SK-N-SH (cell line): Measurements from ENCODE around the gene DIAPH1. TPM values are rescaled to one million over a fixed set of nuclear protein-coding genes. Genes with fewer than 3 reads are reported as not detected.

ENCODE experiments used
- CTCF ChIA-PET: fragments of 300-600, 350-600 bp; formaldehyde crosslinking; extraction: SDS; loops from one replicate; lab custom pipeline; 2021; lab: Yijun Ruan, JAX
- POLR2A ChIA-PET: fragments of 350-600 bp; sonication (Branson Sonifier 250); formaldehyde crosslinking; extraction: SDS; loops from one replicate; lab custom pipeline; 2020; ENCODE audit warnings: antibody characterized with exemption, inconsistent platforms; lab: Yijun Ruan, JAX
- DNase-seq: peaks from one replicate; pipeline ENCODE4 v3.0.0; 2012
- H2AFZ ChIP-seq: fragments of 200-600 bp; sonication (generic); 2 replicates; pipeline ENCODE4 v1.8.1; 2016; ENCODE audit warnings: antibody characterized with exemption, mild to moderate bottlenecking, low read depth
- H3F3A ChIP-seq: fragments of 200-600 bp; sonication (generic); replicated peaks from 2 replicates; pipeline ENCODE3; 2016; ENCODE audit warnings: antibody characterized with exemption, mild to moderate bottlenecking; ENCODE audit not compliant: insufficient read depth
- H3K27ac ChIP-seq, 2 experiments: fragments of 200-500 bp in 1 of 2; fragments of 200-600 bp in 1 of 2; sonication (Bioruptor generic) in 1 of 2; sonication (generic), shearing (Covaris generic) in 1 of 2; 2 replicates each; pipeline versions ENCODE4 v1.5.1 to v1.6.1; 2014 to 2016; ENCODE audit warnings: low read depth in 2 of 2, inconsistent platforms in 1 of 2, low read length in 1 of 2, mild to moderate bottlenecking in 1 of 2, mixed read lengths in 1 of 2
- H3K27me3 ChIP-seq: fragments of 200-600 bp; sonication (generic), shearing (Covaris generic); 2 replicates; pipeline ENCODE4 v1.6.1; 2016; ENCODE audit warnings: mixed run types; ENCODE audit not compliant: insufficient read depth
- H3K36me3 ChIP-seq, 2 experiments: fragments of 200-500 bp in 1 of 2; fragments of 200-600 bp in 1 of 2; sonication (Bioruptor generic) in 1 of 2; sonication (generic) in 1 of 2; replicated peaks in 1 of 2; 2 replicates each; pipeline versions ENCODE3 to v1.5.1; 2014 to 2016; ENCODE audit warnings: low read length in 1 of 2, mild to moderate bottlenecking in 1 of 2; ENCODE audit not compliant: insufficient read depth in 2 of 2, control insufficient read depth in 1 of 2
- H3K4me1 ChIP-seq, 2 experiments: fragments of 200-500 bp in 1 of 2; fragments of 200-600 bp in 1 of 2; sonication (Bioruptor generic) in 1 of 2; sonication (generic), shearing (Covaris generic) in 1 of 2; 2 replicates each; pipeline versions ENCODE4 v1.5.1 to v1.6.1; 2014 to 2016; ENCODE audit warnings: low read depth in 1 of 2, low read length in 1 of 2, mixed run types in 1 of 2; ENCODE audit not compliant: insufficient read depth in 2 of 2, control insufficient read depth in 1 of 2
- H3K4me2 ChIP-seq: fragments of 200-600 bp; sonication (generic), shearing (Covaris generic); 2 replicates; pipeline ENCODE4 v1.6.1; 2017; ENCODE audit warnings: mixed run types
- H3K4me3 ChIP-seq, 2 experiments: fragments of 200-500 bp in 1 of 2; fragments of 200-600 bp in 1 of 2; sonication (Bioruptor generic) in 1 of 2; sonication (generic), shearing (Covaris generic) in 1 of 2; 2 replicates each; pipeline versions ENCODE4 v1.5.1 to v1.8.1; 2014 to 2016; ENCODE audit warnings: low read depth in 2 of 2, inconsistent platforms in 1 of 2, low read length in 1 of 2, mild to moderate bottlenecking in 1 of 2, mixed read lengths in 1 of 2, moderate library complexity in 1 of 2
- H3K79me2 ChIP-seq: fragments of 200-600 bp; sonication (generic); 2 replicates; pipeline ENCODE4 v1.8.1; 2017; ENCODE audit warnings: mild to moderate bottlenecking; ENCODE audit not compliant: insufficient read depth
- H3K9ac ChIP-seq: fragments of 200-600 bp; sonication (generic); 2 replicates; pipeline ENCODE4 v1.6.1; 2017; ENCODE audit warnings: mixed run types
- H3K9me2 ChIP-seq: fragments of 200-600 bp; sonication (generic); 2 replicates; pipeline ENCODE4 v1.6.1; 2017; ENCODE audit warnings: mixed run types
- H3K9me3 ChIP-seq: fragments of 200-600 bp; sonication (generic); 2 replicates; pipeline ENCODE4 v1.6.1; 2017; ENCODE audit warnings: mixed run types, mild to moderate bottlenecking, moderate library complexity
- H4K20me1 ChIP-seq: fragments of 200-600 bp; sonication (generic); 2 replicates; pipeline ENCODE4 v1.6.1; 2017; ENCODE audit warnings: mild to moderate bottlenecking, mixed run types; ENCODE audit not compliant: insufficient read depth
- ELF1 ChIP-seq: IDR thresholded peaks from 2 replicates; pipeline ENCODE4 v1.4.0; 2012
- FOXJ3 ChIP-seq: sonication (generic); formaldehyde crosslinking; IDR thresholded peaks from 2 replicates; pipeline ENCODE4 v1.5.1; 2020; ENCODE audit warnings: mild to moderate bottlenecking, missing genetic modification reagents
- FOXM1 ChIP-seq: IDR thresholded peaks from 2 replicates; pipeline ENCODE4 v1.4.0; 2012; ENCODE audit warnings: low read depth, mild to moderate bottlenecking
- GABPA ChIP-seq: IDR thresholded peaks from 2 replicates; pipeline ENCODE4 v1.4.0; 2012; ENCODE audit warnings: low read depth, mild to moderate bottlenecking
- GATA2 ChIP-seq: sonication (generic); formaldehyde crosslinking; IDR thresholded peaks from 2 replicates; pipeline ENCODE4 v1.5.0; 2020; ENCODE audit warnings: mild to moderate bottlenecking, missing genetic modification reagents
- JUND ChIP-seq: IDR thresholded peaks from 2 replicates; pipeline ENCODE4 v1.4.0; 2012
- MEF2A ChIP-seq: IDR thresholded peaks from 2 replicates; pipeline ENCODE4 v1.4.0; 2012; ENCODE audit warnings: low read depth, borderline replicate concordance
- NFIC ChIP-seq: IDR thresholded peaks from 2 replicates; pipeline ENCODE4 v1.4.0; 2012; ENCODE audit warnings: borderline replicate concordance
- RCOR1 ChIP-seq: fragments of 150-350 bp; IDR thresholded peaks from 2 replicates; pipeline ENCODE4 v1.6.1; 2017; ENCODE audit warnings: antibody characterized with exemption, low read length
- RFX5 ChIP-seq: IDR thresholded peaks from 2 replicates; pipeline ENCODE4 v1.6.1; 2012; ENCODE audit warnings: mild to moderate bottlenecking, improper control_type of control experiment, low read length
- RXRA ChIP-seq: IDR thresholded peaks from 2 replicates; pipeline ENCODE4 v1.4.0; 2012; ENCODE audit warnings: low read depth, mild to moderate bottlenecking, borderline replicate concordance
- TAF1 ChIP-seq: IDR thresholded peaks from 2 replicates; pipeline ENCODE4 v1.6.1; 2012; ENCODE audit warnings: low read depth, mild to moderate bottlenecking, low read length, moderate library complexity, borderline replicate concordance
- TEAD4 ChIP-seq: IDR thresholded peaks from 2 replicates; pipeline ENCODE4 v1.4.0; 2012; ENCODE audit warnings: mild to moderate bottlenecking, borderline replicate concordance; ENCODE audit not compliant: insufficient read depth
- WGBS: methylation state at CpG from one replicate; pipeline ENCODE4 v1.1.6; 2017; ENCODE audit warnings: low lambda C conversion rate; 5-methylcytosine and 5-hydroxymethylcytosine counted together
- polyA plus RNA-seq, 3 experiments: library from polyadenylated mRNA; depleted of rRNA; stranded (reverse); fragments of >200 nt; gene quantifications; 2 replicates each; pipeline ENCODE4 v1.2.3, GENCODE V29; 2012
- TF ChIP-seq, protein P1 (sequence below): fragments of 200-600 bp; sonication (generic); IDR thresholded peaks from 2 replicates; pipeline ENCODE4 v1.6.1; 2017; ENCODE audit warnings: antibody characterized with exemption, mild to moderate bottlenecking, moderate library complexity
- TF ChIP-seq, protein P2 (sequence below): IDR thresholded peaks from 2 replicates; pipeline ENCODE4 v1.4.0; 2012; ENCODE audit warnings: low read depth, borderline replicate concordance
- TF ChIP-seq, protein P3 (sequence below): IDR thresholded peaks from 2 replicates; pipeline ENCODE4 v1.4.0; 2012; ENCODE audit warnings: low read depth

The DIAPH1 gene
- polyA plus RNA-seq, 1 of the 3 experiments (the other 2 are of a cell fraction) = 30.4 TPM

DNA sequence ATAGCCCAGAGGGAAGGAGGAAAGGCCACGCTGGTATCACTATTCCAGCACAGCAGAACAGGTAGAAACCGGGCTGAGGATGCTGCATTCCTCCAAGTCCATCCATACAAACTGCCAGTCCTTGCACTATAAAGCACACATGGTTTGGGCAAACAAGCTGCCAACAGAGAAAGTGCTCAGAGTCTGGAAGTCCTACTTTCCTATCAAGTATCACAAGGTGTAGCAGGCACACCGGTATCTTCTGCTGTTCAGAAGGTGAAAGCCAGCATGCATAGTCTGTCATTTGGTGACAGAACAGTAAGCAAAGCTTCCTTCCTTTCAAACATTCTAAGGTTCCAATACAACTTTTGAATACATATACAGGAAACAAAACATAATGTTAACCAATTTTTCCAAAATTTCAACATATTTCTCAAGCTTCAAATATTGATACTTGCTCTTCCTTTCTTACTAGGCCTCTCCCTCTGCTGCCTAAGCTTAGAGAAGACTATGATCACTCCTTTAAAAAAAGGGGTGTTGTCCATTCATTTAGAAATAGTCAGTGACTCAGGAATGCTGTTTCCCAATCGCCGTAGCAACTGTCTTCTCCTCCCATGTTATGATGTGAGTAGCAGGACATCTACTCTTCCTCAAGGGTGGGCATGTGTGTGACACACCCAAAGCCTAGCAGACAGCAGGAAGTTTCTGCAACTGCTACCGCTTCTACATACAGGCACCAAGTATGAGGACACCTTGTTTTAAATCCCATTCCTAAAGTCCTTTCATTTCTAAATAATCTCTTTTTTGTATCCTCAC is 14.7 kb downstream of the DIAPH1 start:
- Histone ChIP-seq H3K9ac (peak overlapping the region; percentile 15; the same call in 1 of the 2 replicates), H2AFZ (no peak overlapping the region)
- POLR2A ChIA-PET = no interaction called here

DNA sequence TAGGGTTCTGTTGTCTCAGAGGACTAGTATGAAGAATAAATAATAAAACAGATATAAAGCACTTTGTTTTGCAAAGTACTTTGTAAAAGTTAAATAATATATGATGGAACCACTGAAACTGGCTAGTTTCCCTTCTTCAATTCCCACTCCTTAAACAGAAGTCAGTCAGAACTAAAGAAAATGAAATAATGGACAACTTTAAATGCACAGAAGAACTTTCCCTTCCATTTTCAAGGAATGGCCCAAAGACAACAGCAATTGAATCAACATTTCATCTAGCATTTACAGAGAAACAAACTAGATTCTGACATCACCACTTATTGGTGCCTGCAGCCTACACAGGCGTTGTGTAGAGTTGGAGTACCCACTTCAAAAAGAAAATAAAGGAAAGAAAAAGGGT is 16.2 kb downstream of the DIAPH1 start:
- Histone ChIP-seq H3K27ac (no peak overlapping the region; a peak in 1 of 4 replicates), H3K4me1 (peaks cover 3 to 8% of the 10 kb centered on the region in 2 experiments; a peak in 2 of 4 replicates), H3K79me2 (peaks cover 91% of the 10 kb centered on the region), H3K9me2 (no peaks in the 10 kb centered on the region), H3K27me3 (no peaks in the 10 kb centered on the region), H3K9me3 (no peaks in the 10 kb centered on the region), H3F3A (peaks cover 20% of the 10 kb centered on the region), H3K9ac (no peak overlapping the region), H3K36me3 (no peaks in the 10 kb centered on the region), H3K4me2 (no peak overlapping the region), H2AFZ (no peak overlapping the region), H4K20me1 (no peaks in the 10 kb centered on the region; the same call in 1 of the 2 replicates), H3K4me3 (no peak overlapping the region)
- DNase-seq = no peak
- POLR2A ChIA-PET = no interaction called here
- CTCF ChIA-PET = interaction anchor here (3.9 to 4.8 kb wide), 2 partner anchors 10 to 16 kb away, joined by 34 to 47 read pairs; partner anchors contain the start of gene DIAPH1
- TF ChIP-seq ELF1 = no peak
- no peak for TF ChIP-seq GABPA
- TF ChIP-seq, protein P1, sequence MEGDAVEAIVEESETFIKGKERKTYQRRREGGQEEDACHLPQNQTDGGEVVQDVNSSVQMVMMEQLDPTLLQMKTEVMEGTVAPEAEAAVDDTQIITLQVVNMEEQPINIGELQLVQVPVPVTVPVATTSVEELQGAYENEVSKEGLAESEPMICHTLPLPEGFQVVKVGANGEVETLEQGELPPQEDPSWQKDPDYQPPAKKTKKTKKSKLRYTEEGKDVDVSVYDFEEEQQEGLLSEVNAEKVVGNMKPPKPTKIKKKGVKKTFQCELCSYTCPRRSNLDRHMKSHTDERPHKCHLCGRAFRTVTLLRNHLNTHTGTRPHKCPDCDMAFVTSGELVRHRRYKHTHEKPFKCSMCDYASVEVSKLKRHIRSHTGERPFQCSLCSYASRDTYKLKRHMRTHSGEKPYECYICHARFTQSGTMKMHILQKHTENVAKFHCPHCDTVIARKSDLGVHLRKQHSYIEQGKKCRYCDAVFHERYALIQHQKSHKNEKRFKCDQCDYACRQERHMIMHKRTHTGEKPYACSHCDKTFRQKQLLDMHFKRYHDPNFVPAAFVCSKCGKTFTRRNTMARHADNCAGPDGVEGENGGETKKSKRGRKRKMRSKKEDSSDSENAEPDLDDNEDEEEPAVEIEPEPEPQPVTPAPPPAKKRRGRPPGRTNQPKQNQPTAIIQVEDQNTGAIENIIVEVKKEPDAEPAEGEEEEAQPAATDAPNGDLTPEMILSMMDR = no peak
- TF ChIP-seq FOXJ3 (CRISPR knock-in tag) = no peak
- no peak for TF ChIP-seq FOXM1
- TF ChIP-seq, protein P2, sequence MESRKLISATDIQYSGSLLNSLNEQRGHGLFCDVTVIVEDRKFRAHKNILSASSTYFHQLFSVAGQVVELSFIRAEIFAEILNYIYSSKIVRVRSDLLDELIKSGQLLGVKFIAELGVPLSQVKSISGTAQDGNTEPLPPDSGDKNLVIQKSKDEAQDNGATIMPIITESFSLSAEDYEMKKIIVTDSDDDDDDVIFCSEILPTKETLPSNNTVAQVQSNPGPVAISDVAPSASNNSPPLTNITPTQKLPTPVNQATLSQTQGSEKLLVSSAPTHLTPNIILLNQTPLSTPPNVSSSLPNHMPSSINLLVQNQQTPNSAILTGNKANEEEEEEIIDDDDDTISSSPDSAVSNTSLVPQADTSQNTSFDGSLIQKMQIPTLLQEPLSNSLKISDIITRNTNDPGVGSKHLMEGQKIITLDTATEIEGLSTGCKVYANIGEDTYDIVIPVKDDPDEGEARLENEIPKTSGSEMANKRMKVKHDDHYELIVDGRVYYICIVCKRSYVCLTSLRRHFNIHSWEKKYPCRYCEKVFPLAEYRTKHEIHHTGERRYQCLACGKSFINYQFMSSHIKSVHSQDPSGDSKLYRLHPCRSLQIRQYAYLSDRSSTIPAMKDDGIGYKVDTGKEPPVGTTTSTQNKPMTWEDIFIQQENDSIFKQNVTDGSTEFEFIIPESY = no peak
- TF ChIP-seq TEAD4 = no peak
- no peak for TF ChIP-seq NFIC
- no peak for TF ChIP-seq GATA2
- no peak for TF ChIP-seq JUND
- TF ChIP-seq, protein P3, sequence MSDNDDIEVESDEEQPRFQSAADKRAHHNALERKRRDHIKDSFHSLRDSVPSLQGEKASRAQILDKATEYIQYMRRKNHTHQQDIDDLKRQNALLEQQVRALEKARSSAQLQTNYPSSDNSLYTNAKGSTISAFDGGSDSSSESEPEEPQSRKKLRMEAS = no peak
- TF ChIP-seq RXRA = no peak
- no peak for TF ChIP-seq MEF2A
- no peak for TF ChIP-seq TAF1
- TF ChIP-seq RFX5 = no peak
- 100% methylated on average over 1 of the region's 1 CpG for WGBS

More for the DNA sequence above, 14.7 kb downstream of the DIAPH1 start:
- H3F3A ChIP-seq = peaks cover 7% of the 10 kb centered on the region
- H3K9me2 ChIP-seq = no peaks in the 10 kb centered on the region
- DNase-seq = no peak
- no peaks in the 10 kb centered on the region; the same call in 1 of the 2 replicates for H4K20me1 ChIP-seq
- H3K4me3 ChIP-seq = no peak overlapping the region
- H3K4me1 ChIP-seq = peaks cover 0 to 8% of the 10 kb centered on the region in 2 experiments; a peak in 2 of 4 replicates
- no peaks in the 10 kb centered on the region for H3K36me3 ChIP-seq
- TF ChIP-seq JUND (0 out of 2 replicates have a peak, but pooled peaks have one; percentile 12), RCOR1 (no peak)
- TF ChIP-seq, all 33 proteins: peak for 1
- Histone ChIP-seq H3K79me2 (peaks cover 95% of the 10 kb centered on the region), H3K27me3 (no peaks in the 10 kb centered on the region), H3K9me3 (no peaks in the 10 kb centered on the region), H3K4me2 (0 out of 2 replicates have a peak overlapping the region, but pooled peaks have one; percentile 5), H3K27ac (peak overlapping the region in 1 of 2 experiments; percentile 69; a peak in 2 of 4 replicates)
- 78% methylated on average over 6 of the region's 6 CpGs for WGBS
- CTCF ChIA-PET = interaction anchor here (3.9 to 4.8 kb wide), 2 partner anchors 11 to 14 kb away, joined by 34 to 47 read pairs; partner anchors contain the start of gene DIAPH1
